VCaP (cell line): ENCODE results near the gene PACSIN2.

Source experiments
- H3K27ac ChIP-seq: fragments of 450-650 bp; 2 replicates; pipeline ENCODE4 v1.5.1; 2017
- TF ChIP-seq, protein P1 (sequence below): fragments of 450-650 bp; conservative IDR thresholded peaks from 2 replicates; pipeline ENCODE4 v1.5.1; 2017; ENCODE audit warnings: mild to moderate bottlenecking, moderate library complexity

The PACSIN2 gene

DNA sequence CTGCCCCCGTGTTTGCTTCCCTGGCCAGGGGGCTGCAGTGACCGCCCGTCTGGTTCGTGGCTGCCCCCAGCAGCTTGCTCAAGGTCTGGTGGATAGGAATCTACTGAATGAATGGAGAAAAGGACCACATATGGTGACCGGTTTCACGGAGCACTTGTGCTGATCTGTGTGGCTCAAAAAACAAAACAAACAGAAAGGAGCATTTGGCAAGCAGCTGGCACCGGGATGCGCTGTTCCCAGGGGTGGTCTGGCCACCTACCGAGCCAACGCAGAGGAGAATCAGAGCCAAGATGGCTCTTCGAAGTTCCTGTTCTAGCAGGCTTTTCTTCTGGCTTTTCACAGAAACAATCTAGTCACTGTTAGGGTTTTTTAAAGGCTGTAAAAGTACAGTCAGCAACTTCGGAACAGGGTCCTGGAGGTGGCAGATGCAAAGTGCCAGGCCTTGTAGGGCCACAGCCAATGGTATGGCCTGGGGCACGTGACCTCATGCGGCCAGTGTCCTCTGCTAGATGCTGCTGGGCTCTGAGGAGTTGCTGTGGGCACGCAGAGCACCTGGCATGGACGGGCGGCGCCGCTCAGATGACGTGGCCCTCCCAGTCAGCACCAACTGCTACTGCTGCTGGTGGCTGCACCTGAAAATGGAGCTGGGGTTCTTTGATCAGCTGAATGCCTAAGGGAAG lies 27.3 kb upstream of the PACSIN2 start:
- H3K27ac ChIP-seq, result peak overlapping the region; percentile 67
- TF ChIP-seq, protein P1, sequence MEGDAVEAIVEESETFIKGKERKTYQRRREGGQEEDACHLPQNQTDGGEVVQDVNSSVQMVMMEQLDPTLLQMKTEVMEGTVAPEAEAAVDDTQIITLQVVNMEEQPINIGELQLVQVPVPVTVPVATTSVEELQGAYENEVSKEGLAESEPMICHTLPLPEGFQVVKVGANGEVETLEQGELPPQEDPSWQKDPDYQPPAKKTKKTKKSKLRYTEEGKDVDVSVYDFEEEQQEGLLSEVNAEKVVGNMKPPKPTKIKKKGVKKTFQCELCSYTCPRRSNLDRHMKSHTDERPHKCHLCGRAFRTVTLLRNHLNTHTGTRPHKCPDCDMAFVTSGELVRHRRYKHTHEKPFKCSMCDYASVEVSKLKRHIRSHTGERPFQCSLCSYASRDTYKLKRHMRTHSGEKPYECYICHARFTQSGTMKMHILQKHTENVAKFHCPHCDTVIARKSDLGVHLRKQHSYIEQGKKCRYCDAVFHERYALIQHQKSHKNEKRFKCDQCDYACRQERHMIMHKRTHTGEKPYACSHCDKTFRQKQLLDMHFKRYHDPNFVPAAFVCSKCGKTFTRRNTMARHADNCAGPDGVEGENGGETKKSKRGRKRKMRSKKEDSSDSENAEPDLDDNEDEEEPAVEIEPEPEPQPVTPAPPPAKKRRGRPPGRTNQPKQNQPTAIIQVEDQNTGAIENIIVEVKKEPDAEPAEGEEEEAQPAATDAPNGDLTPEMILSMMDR, result no peak

DNA sequence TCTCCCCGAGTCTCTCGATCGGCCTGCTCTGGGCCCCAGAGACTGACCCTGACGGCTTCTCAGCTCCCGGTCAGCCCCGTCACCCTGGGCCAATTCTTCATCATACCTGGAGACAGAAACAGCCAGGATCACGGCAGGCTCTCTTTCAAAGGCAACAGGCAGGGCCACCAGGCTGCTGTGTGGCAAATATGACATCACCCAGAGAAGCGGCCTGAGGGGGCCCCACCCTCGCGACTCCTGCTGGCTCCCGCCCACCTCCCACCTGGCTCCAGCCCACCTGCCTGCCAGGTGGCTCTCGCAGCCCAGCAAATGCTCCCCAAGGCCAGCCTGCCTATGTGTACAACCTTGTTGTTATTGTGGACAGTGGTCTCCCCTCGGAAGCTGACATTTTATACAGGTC lies 24.9 kb upstream of the PACSIN2 start:
- H3K27ac ChIP-seq, result no peak overlapping the region
- TF ChIP-seq, protein P1, result no peak

DNA sequence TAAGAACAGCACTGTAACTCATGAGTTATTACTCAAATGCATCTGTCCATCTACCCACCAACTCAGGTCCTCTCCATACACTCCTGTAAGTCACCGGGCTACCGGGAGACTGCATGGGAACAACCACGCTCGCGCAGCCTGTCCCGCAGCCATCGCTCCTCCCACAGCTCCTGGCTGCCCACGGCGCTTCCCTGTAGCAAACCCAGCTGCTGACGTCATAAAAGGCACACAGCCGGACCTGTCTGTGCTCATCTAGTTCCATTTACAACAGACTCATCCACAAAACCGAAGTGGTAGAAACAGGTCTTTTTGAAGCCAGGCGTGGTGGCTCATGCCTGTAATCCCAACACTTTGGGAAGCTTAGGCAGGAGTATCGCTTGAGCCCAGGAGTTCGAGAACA lies 23.4 kb upstream of the PACSIN2 start:
- H3K27ac ChIP-seq, result no peak overlapping the region
- TF ChIP-seq, protein P1, result no peak

- TF ChIP-seq, protein P1, result no peak
- no peak overlapping the region for H3K27ac ChIP-seq
Observed at GRCh38 chr22:43036282-43036829, 21.4 kb upstream of the PACSIN2 start.

GRCh38 chr22:43035250-43035649 lies 20.3 kb upstream of the PACSIN2 start:
- no peak overlapping the region for H3K27ac ChIP-seq
- TF ChIP-seq, protein P1, result no peak

DNA sequence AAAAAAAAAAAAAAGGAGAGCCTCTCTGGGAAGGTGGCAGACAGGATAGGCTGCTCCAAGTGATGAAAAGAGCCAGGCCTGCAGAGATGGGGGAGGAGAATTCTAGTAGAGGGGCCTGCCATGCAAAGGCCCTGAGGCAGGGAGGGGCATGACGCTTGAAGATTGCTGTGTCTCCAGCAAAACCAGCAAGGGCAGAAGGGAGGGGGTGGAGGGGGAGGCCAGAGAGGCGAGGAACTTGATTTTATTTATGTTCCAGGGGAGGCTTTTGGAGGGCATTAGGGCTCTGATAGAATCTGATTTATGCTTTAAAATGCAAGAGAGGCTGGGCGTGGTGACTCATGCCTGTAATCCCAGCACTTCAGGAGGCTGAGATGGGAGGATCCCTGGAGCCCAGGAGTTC lies 16.7 kb upstream of the PACSIN2 start:
- H3K27ac ChIP-seq, result no peak overlapping the region
- TF ChIP-seq, protein P1, result no peak

GRCh38 chr22:43018615-43019014 lies 3.7 kb upstream of the PACSIN2 start:
- TF ChIP-seq, protein P1, result no peak
- H3K27ac ChIP-seq, result peak overlapping the region; percentile 83
